Duodenal mucosa (tissue), 2 donors: ENCODE measurements around the gene GRM3.

Experiments used
- H3K27ac ChIP-seq: one replicate; pipeline ENCODE4 v1.7.0; 2013; ENCODE audit warnings: low read depth, low read length
- H3K27me3 ChIP-seq, 2 donors: one replicate each; pipeline ENCODE4 v1.7.0; 2013; ENCODE audit warnings: low read length in 2 of 2, control low read depth in 1 of 2; ENCODE audit not compliant: insufficient read depth in 2 of 2, control insufficient read depth in 1 of 2
- H3K36me3 ChIP-seq, 2 donors: one replicate each; pipeline ENCODE4 v1.7.0; 2013; ENCODE audit warnings: low read length in 2 of 2, control low read depth in 1 of 2; ENCODE audit not compliant: insufficient read depth in 2 of 2, control insufficient read depth in 1 of 2
- H3K4me1 ChIP-seq, 2 donors: one replicate each; pipeline ENCODE4 v1.7.0; 2013; ENCODE audit warnings: low read length in 2 of 2, control low read depth in 1 of 2; ENCODE audit not compliant: insufficient read depth in 2 of 2, control insufficient read depth in 1 of 2
- H3K4me3 ChIP-seq, 2 donors: one replicate each; pipeline ENCODE4 v1.7.0; 2013; ENCODE audit warnings: low read length in 2 of 2, low read depth in 1 of 2
- H3K9ac ChIP-seq, 2 donors: one replicate each; pipeline ENCODE4 v1.7.0; 2013; ENCODE audit warnings: low read length in 2 of 2, low read depth in 1 of 2
- H3K9me3 ChIP-seq, 2 donors: one replicate each; pipeline ENCODE4 v1.7.0; 2013; ENCODE audit warnings: low read length in 2 of 2, control low read depth in 1 of 2; ENCODE audit not compliant: control insufficient read depth in 1 of 2

GRM3 gene

GRCh38 chr7:86648169-86648568 lies 4.5 kb downstream of the GRM3 start:
- H3K36me3 ChIP-seq, result no peaks in the 10 kb centered on the region
- H3K27me3 ChIP-seq, result peaks cover 10 to 24% of the 10 kb centered on the region in 2 donors
- no peak overlapping the region for H3K27ac ChIP-seq
- no peaks in the 10 kb centered on the region for H3K9me3 ChIP-seq
- no peak overlapping the region for H3K4me3 ChIP-seq
- H3K9ac ChIP-seq, result no peak overlapping the region
- no peaks in the 10 kb centered on the region for H3K4me1 ChIP-seq

- H3K4me3 ChIP-seq, result peak overlapping the region in 1 of 2 donors; percentile 17
Observed at GRCh38 chr7:86653919-86654659, 10.4 kb downstream of the GRM3 start.

GRCh38 chr7:86657948-86658347 lies 14.2 kb downstream of the GRM3 start:
- Histone ChIP-seq H3K36me3 (no peaks in the 10 kb centered on the region), H3K9me3 (no peaks in the 10 kb centered on the region), H3K9ac (no peak overlapping the region), H3K4me3 (no peak overlapping the region), H3K27me3 (no peaks in the 10 kb centered on the region), H3K4me1 (no peaks in the 10 kb centered on the region), H3K27ac (no peak overlapping the region)

More at GRCh38 chr7:86653919-86654659, 10.4 kb downstream of the GRM3 start:
- no peaks in the 10 kb centered on the region for H3K36me3 ChIP-seq
- no peaks in the 10 kb centered on the region for H3K27me3 ChIP-seq
- H3K27ac ChIP-seq, result no peak overlapping the region
- no peak overlapping the region for H3K9ac ChIP-seq
- H3K9me3 ChIP-seq, result no peaks in the 10 kb centered on the region
- H3K4me1 ChIP-seq, result no peaks in the 10 kb centered on the region

- H3K27ac ChIP-seq, result no peak overlapping the region
- H3K9ac ChIP-seq, result no peak overlapping the region
- no peak overlapping the region for H3K4me3 ChIP-seq
- H3K4me1 ChIP-seq, result no peaks in the 10 kb centered on the region
- no peaks in the 10 kb centered on the region for H3K36me3 ChIP-seq
- no peaks in the 10 kb centered on the region for H3K27me3 ChIP-seq
- no peaks in the 10 kb centered on the region for H3K9me3 ChIP-seq
Observed at GRCh38 chr7:86660950-86661462, 17.3 kb downstream of the GRM3 start.

- H3K4me3 ChIP-seq, result no peak overlapping the region
- H3K27me3 ChIP-seq, result no peaks in the 10 kb centered on the region
- H3K27ac ChIP-seq, result no peak overlapping the region
- no peak overlapping the region for H3K9ac ChIP-seq
- no peaks in the 10 kb centered on the region for H3K36me3 ChIP-seq
- no peaks in the 10 kb centered on the region for H3K4me1 ChIP-seq
- H3K9me3 ChIP-seq, result no peaks in the 10 kb centered on the region
Observed at GRCh38 chr7:86664486-86664885, 20.8 kb downstream of the GRM3 start.

GRCh38 chr7:86664991-86665390 lies 21.3 kb downstream of the GRM3 start:
- Histone ChIP-seq H3K27ac (no peak overlapping the region), H3K4me1 (no peaks in the 10 kb centered on the region), H3K27me3 (no peaks in the 10 kb centered on the region), H3K9ac (no peak overlapping the region), H3K36me3 (no peaks in the 10 kb centered on the region), H3K9me3 (no peaks in the 10 kb centered on the region), H3K4me3 (no peak overlapping the region)

GRCh38 chr7:86665669-86666068 lies 22.0 kb downstream of the GRM3 start:
- Histone ChIP-seq H3K4me1 (no peaks in the 10 kb centered on the region), H3K4me3 (no peak overlapping the region), H3K9ac (no peak overlapping the region), H3K27me3 (no peaks in the 10 kb centered on the region), H3K27ac (no peak overlapping the region), H3K36me3 (no peaks in the 10 kb centered on the region), H3K9me3 (no peaks in the 10 kb centered on the region)

GRCh38 chr7:86667732-86668131 lies 24.0 kb downstream of the GRM3 start:
- Histone ChIP-seq H3K9me3 (no peaks in the 10 kb centered on the region), H3K4me3 (no peak overlapping the region), H3K27me3 (no peaks in the 10 kb centered on the region), H3K27ac (no peak overlapping the region), H3K9ac (no peak overlapping the region), H3K36me3 (no peaks in the 10 kb centered on the region), H3K4me1 (no peaks in the 10 kb centered on the region)

GRCh38 chr7:86668315-86668714 lies 24.6 kb downstream of the GRM3 start:
- H3K4me3 ChIP-seq, result no peak overlapping the region
- no peaks in the 10 kb centered on the region for H3K36me3 ChIP-seq
- H3K9ac ChIP-seq, result no peak overlapping the region
- no peaks in the 10 kb centered on the region for H3K4me1 ChIP-seq
- H3K27ac ChIP-seq, result no peak overlapping the region
- no peaks in the 10 kb centered on the region for H3K27me3 ChIP-seq
- H3K9me3 ChIP-seq, result no peaks in the 10 kb centered on the region

GRCh38 chr7:86687831-86688230 lies 44.1 kb downstream of the GRM3 start:
- no peak overlapping the region for H3K27ac ChIP-seq
- no peaks in the 10 kb centered on the region for H3K36me3 ChIP-seq
- H3K27me3 ChIP-seq, result no peaks in the 10 kb centered on the region
- H3K9ac ChIP-seq, result no peak overlapping the region
- H3K9me3 ChIP-seq, result no peaks in the 10 kb centered on the region
- H3K4me1 ChIP-seq, result no peaks in the 10 kb centered on the region
- H3K4me3 ChIP-seq, result no peak overlapping the region
